HEK293 (cell line): ENCODE data around the gene SH2D1B.

Source experiments
- OSR2 ChIP-seq: fragments of 450-650 bp; formaldehyde crosslinking; IDR thresholded peaks from 2 replicates; pipeline ENCODE4 v1.5.1; 2016; ENCODE audit warnings: missing biosample characterization, missing genetic modification characterization
- REPIN1 ChIP-seq: fragments of 450-650 bp; formaldehyde crosslinking; IDR thresholded peaks from 2 replicates; pipeline ENCODE4 v1.5.1; 2017; ENCODE audit warnings: missing biosample characterization, missing genetic modification characterization, low read depth
- TCF7L2 ChIP-seq: IDR thresholded peaks from 2 replicates; pipeline ENCODE4 v1.6.1; 2011; ENCODE audit warnings: low read depth, mild to moderate bottlenecking, inconsistent platforms, low read length, moderate library complexity, borderline replicate concordance
- ZNF175 ChIP-seq: fragments of 450-650 bp; formaldehyde crosslinking; IDR thresholded peaks from 2 replicates; pipeline ENCODE4 v1.5.1; 2016; ENCODE audit warnings: missing biosample characterization, missing genetic modification characterization
- TF ChIP-seq, protein P1 (sequence below): fragments of 450-650 bp; formaldehyde crosslinking; IDR thresholded peaks from 2 replicates; pipeline ENCODE4 v1.5.1; 2016; ENCODE audit warnings: missing biosample characterization, missing genetic modification characterization
- TF ChIP-seq, protein P2 (sequence below): fragments of 450-650 bp; formaldehyde crosslinking; IDR thresholded peaks from 2 replicates; pipeline ENCODE4 v1.5.1; 2016; ENCODE audit warnings: missing biosample characterization, missing genetic modification characterization

DNA sequence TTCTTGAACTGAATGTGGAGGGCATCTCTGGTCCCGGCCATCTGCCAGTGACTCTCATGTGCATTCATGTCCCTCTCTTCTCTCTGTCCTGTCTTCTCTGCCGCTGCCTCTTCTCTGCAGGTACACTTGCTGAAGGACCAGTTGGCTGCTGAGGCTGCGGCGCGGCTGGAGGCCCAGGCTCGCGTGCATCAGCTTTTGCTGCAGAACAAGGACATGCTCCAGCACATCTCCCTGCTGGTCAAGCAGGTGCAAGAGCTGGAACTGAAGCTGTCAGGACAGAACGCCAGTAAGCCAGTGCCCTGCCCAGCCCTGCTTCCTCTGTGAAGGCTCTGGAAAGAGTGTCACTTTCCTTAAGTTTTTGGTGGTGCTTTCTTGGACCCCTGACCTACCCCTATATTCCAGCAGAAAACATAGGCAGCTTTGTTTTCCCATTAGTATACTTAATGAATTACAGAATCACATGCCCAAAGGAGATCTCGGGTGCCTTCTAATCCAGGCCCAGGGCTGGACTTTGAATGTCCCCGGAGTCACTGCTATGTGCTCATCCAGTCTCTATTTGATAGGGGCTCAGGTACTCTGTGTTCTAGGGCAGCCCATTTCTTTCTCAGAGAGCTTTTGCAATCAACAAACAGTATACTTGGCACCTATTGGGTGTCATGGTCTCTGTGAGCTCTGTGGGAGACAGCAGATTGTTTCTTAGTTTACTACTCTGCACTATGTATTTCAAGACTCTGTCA lies 46.5 kb downstream of the SH2D1B start:
- TF ChIP-seq REPIN1 (tag by site-specific recombination) (no peak), TCF7L2 (no peak), ZNF175 (tag by site-specific recombination) (no peak), OSR2 (tag by site-specific recombination) (no peak)
- TF ChIP-seq, protein P1, sequence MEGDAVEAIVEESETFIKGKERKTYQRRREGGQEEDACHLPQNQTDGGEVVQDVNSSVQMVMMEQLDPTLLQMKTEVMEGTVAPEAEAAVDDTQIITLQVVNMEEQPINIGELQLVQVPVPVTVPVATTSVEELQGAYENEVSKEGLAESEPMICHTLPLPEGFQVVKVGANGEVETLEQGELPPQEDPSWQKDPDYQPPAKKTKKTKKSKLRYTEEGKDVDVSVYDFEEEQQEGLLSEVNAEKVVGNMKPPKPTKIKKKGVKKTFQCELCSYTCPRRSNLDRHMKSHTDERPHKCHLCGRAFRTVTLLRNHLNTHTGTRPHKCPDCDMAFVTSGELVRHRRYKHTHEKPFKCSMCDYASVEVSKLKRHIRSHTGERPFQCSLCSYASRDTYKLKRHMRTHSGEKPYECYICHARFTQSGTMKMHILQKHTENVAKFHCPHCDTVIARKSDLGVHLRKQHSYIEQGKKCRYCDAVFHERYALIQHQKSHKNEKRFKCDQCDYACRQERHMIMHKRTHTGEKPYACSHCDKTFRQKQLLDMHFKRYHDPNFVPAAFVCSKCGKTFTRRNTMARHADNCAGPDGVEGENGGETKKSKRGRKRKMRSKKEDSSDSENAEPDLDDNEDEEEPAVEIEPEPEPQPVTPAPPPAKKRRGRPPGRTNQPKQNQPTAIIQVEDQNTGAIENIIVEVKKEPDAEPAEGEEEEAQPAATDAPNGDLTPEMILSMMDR (tag by site-specific recombination) = no peak
- TF ChIP-seq, protein P2, sequence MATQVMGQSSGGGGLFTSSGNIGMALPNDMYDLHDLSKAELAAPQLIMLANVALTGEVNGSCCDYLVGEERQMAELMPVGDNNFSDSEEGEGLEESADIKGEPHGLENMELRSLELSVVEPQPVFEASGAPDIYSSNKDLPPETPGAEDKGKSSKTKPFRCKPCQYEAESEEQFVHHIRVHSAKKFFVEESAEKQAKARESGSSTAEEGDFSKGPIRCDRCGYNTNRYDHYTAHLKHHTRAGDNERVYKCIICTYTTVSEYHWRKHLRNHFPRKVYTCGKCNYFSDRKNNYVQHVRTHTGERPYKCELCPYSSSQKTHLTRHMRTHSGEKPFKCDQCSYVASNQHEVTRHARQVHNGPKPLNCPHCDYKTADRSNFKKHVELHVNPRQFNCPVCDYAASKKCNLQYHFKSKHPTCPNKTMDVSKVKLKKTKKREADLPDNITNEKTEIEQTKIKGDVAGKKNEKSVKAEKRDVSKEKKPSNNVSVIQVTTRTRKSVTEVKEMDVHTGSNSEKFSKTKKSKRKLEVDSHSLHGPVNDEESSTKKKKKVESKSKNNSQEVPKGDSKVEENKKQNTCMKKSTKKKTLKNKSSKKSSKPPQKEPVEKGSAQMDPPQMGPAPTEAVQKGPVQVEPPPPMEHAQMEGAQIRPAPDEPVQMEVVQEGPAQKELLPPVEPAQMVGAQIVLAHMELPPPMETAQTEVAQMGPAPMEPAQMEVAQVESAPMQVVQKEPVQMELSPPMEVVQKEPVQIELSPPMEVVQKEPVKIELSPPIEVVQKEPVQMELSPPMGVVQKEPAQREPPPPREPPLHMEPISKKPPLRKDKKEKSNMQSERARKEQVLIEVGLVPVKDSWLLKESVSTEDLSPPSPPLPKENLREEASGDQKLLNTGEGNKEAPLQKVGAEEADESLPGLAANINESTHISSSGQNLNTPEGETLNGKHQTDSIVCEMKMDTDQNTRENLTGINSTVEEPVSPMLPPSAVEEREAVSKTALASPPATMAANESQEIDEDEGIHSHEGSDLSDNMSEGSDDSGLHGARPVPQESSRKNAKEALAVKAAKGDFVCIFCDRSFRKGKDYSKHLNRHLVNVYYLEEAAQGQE = no peak
